SK-N-MC (cell line): ENCODE results near the gene ANK3.

Experiments used
- DNase-seq: peaks from one replicate; pipeline ENCODE4 v3.0.0-alpha.2; 2011; ENCODE audit warnings: low read depth, low spot score
- H3K27ac ChIP-seq: fragments of 200-600 bp; sonication (generic); 2 replicates; pipeline ENCODE4 v1.5.1; 2016; ENCODE audit warnings: mixed run types
- H3K36me3 ChIP-seq: fragments of 200-600 bp; sonication (generic); 2 replicates; pipeline ENCODE4 v1.6.1; 2017; ENCODE audit warnings: antibody characterized with exemption, low read length, mixed read lengths; ENCODE audit not compliant: insufficient read depth
- H3K4me3 ChIP-seq: fragments of 200-600 bp; sonication (generic); 2 replicates; pipeline ENCODE4 v1.5.1; 2016
- H3K9ac ChIP-seq: fragments of 200-600 bp; sonication (generic); 2 replicates; pipeline ENCODE4 v1.8.0; 2017; ENCODE audit warnings: mixed run types, mixed read lengths; ENCODE audit not compliant: insufficient read length
- H3K9me3 ChIP-seq: fragments of 200-600 bp; sonication (generic); 2 replicates; pipeline ENCODE4 v1.6.1; 2017; ENCODE audit warnings: low read depth, mild to moderate bottlenecking, antibody characterized with exemption, low read length, moderate library complexity, mixed read lengths
- EZH2 ChIP-seq: fragments of 200-600 bp; sonication (generic); IDR thresholded peaks from one replicate; pipeline ENCODE4 v1.6.1; 2017; ENCODE audit warnings: antibody characterized with exemption
- FOXP2 ChIP-seq: optimal IDR thresholded peaks from 2 replicates; pipeline ENCODE3; 2011; ENCODE audit warnings: mild to moderate bottlenecking, moderate library complexity; ENCODE audit not compliant: insufficient read depth; ENCODE audit errors: extremely low read length, control extremely low read depth
- POLR2AphosphoS5 ChIP-seq: IDR thresholded peaks from 2 replicates; pipeline ENCODE4 v1.6.1; 2012; ENCODE audit warnings: mild to moderate bottlenecking, low read depth, low read length, borderline replicate concordance

ANK3 gene

GRCh38 chr10:60169111-60169510, 220.6 kb downstream of the ANK3 start:
- H3K9ac ChIP-seq: no peak overlapping the region
- no peak overlapping the region for H3K27ac ChIP-seq
- no peak for DNase-seq
- no peak for TF ChIP-seq EZH2
- no peak for TF ChIP-seq FOXP2
- no peak for TF ChIP-seq POLR2AphosphoS5
- no peaks in the 10 kb centered on the region for H3K9me3 ChIP-seq
- H3K4me3 ChIP-seq: no peak overlapping the region
- H3K36me3 ChIP-seq: no peaks in the 10 kb centered on the region

GRCh38 chr10:60167050-60167449, 222.6 kb downstream of the ANK3 start:
- DNase-seq: no peak
- Histone ChIP-seq H3K27ac (no peak overlapping the region), H3K36me3 (no peaks in the 10 kb centered on the region), H3K4me3 (no peak overlapping the region), H3K9me3 (no peaks in the 10 kb centered on the region), H3K9ac (no peak overlapping the region)
- TF ChIP-seq EZH2 (no peak), POLR2AphosphoS5 (no peak)

GRCh38 chr10:60163786-60164185, 225.9 kb downstream of the ANK3 start:
- Histone ChIP-seq H3K27ac (no peak overlapping the region), H3K36me3 (no peaks in the 10 kb centered on the region), H3K4me3 (no peak overlapping the region), H3K9me3 (no peaks in the 10 kb centered on the region), H3K9ac (no peak overlapping the region)
- no peak for DNase-seq
- no peak for TF ChIP-seq EZH2
- TF ChIP-seq FOXP2: no peak
- TF ChIP-seq POLR2AphosphoS5: no peak

GRCh38 chr10:60162631-60163030, 227.0 kb downstream of the ANK3 start:
- no peak overlapping the region for H3K27ac ChIP-seq
- TF ChIP-seq FOXP2: no peak
- H3K36me3 ChIP-seq: no peaks in the 10 kb centered on the region
- DNase-seq: no peak
- no peaks in the 10 kb centered on the region for H3K9me3 ChIP-seq
- H3K9ac ChIP-seq: no peak overlapping the region
- no peak overlapping the region for H3K4me3 ChIP-seq

GRCh38 chr10:60155943-60156683, 233.6 kb downstream of the ANK3 start:
- no peak overlapping the region for H3K4me3 ChIP-seq
- no peak overlapping the region for H3K27ac ChIP-seq
- H3K9ac ChIP-seq: no peak overlapping the region
- TF ChIP-seq FOXP2 (no peak), EZH2 (no peak), POLR2AphosphoS5 (no peak)
- H3K36me3 ChIP-seq: no peaks in the 10 kb centered on the region
- no peaks in the 10 kb centered on the region for H3K9me3 ChIP-seq
- no peak for DNase-seq

- no peaks in the 10 kb centered on the region for H3K9me3 ChIP-seq
- no peak for DNase-seq
- H3K9ac ChIP-seq: no peak overlapping the region
- TF ChIP-seq POLR2AphosphoS5 (no peak), EZH2 (no peak), FOXP2 (no peak)
- H3K27ac ChIP-seq: no peak overlapping the region
- H3K36me3 ChIP-seq: no peaks in the 10 kb centered on the region
- H3K4me3 ChIP-seq: no peak overlapping the region
Measured at GRCh38 chr10:60155099-60155877, 234.4 kb downstream of the ANK3 start.

- TF ChIP-seq POLR2AphosphoS5: no peak
- TF ChIP-seq FOXP2: no peak
- TF ChIP-seq EZH2: no peak
- H3K9ac ChIP-seq: no peak overlapping the region
- H3K36me3 ChIP-seq: no peaks in the 10 kb centered on the region
- no peak overlapping the region for H3K4me3 ChIP-seq
- no peak overlapping the region for H3K27ac ChIP-seq
- no peaks in the 10 kb centered on the region for H3K9me3 ChIP-seq
- no peak for DNase-seq
Measured at GRCh38 chr10:60149003-60149402, 240.7 kb downstream of the ANK3 start.

GRCh38 chr10:60148266-60148840, 241.3 kb downstream of the ANK3 start:
- H3K27ac ChIP-seq: no peak overlapping the region
- no peaks in the 10 kb centered on the region for H3K36me3 ChIP-seq
- TF ChIP-seq EZH2 (no peak), POLR2AphosphoS5 (no peak), FOXP2 (no peak)
- H3K9ac ChIP-seq: no peak overlapping the region
- DNase-seq: no peak
- H3K9me3 ChIP-seq: no peaks in the 10 kb centered on the region
- H3K4me3 ChIP-seq: no peak overlapping the region
